GM12878 (cell line): ENCODE measurements around the gene DNMT3L. TPM values are rescaled to one million over a fixed set of nuclear protein-coding genes. Genes with fewer than 3 reads are reported as not detected.
A peak's percentile ranks its signal among the peaks of the same experiment; 100 is the strongest.

Source experiments
- BHLHE40 ChIP-seq, 2 experiments: fragments of 450-650 bp in 1 of 2; IDR thresholded peaks; 2 replicates each; pipeline ENCODE4 v1.6.1; 2011 to 2017; ENCODE audit warnings: low read depth in 2 of 2, borderline replicate concordance in 1 of 2, improper control_type of control experiment in 1 of 2, low read length in 1 of 2, mild to moderate bottlenecking in 1 of 2
- HDGF ChIP-seq: fragments of 450-650 bp; IDR thresholded peaks from 2 replicates; pipeline ENCODE4 v1.6.1; 2016; ENCODE audit warnings: antibody characterized with exemption
- IKZF1 ChIP-seq: fragments of 450-650 bp; conservative IDR thresholded peaks from 2 replicates; pipeline ENCODE4 v1.6.1; 2017; ENCODE audit warnings: antibody characterized with exemption, mild to moderate bottlenecking
- IRF5 ChIP-seq: fragments of 450-650 bp; IDR thresholded peaks from 2 replicates; pipeline ENCODE4 v1.6.1; 2017; ENCODE audit warnings: borderline replicate concordance
- MAX ChIP-seq: IDR thresholded peaks from 2 replicates; pipeline ENCODE4 v1.6.1; 2012; ENCODE audit warnings: low read depth, low read length, improper control_type of control experiment
- MLLT1 ChIP-seq: fragments of 450-650 bp; IDR thresholded peaks from 2 replicates; pipeline ENCODE4 v1.6.1; 2016; ENCODE audit warnings: mild to moderate bottlenecking
- NR2C2 ChIP-seq: IDR thresholded peaks from 2 replicates; pipeline ENCODE4 v1.6.1; 2011; ENCODE audit warnings: borderline replicate concordance, low read depth; ENCODE audit not compliant: control insufficient read depth, insufficient read length
- NR2F1 ChIP-seq: fragments of 450-650 bp; conservative IDR thresholded peaks from 2 replicates; pipeline ENCODE4 v1.6.1; 2017; ENCODE audit warnings: mild to moderate bottlenecking
- PAX5 ChIP-seq: IDR thresholded peaks from 2 replicates; pipeline ENCODE4 v1.6.1; 2011; ENCODE audit warnings: low read depth, low read length, borderline replicate concordance
- RAD21 ChIP-seq: IDR thresholded peaks from 2 replicates; pipeline ENCODE4 v1.6.1; 2011; ENCODE audit warnings: mild to moderate bottlenecking, low read depth, low read length, moderate library complexity; ENCODE audit not compliant: insufficient read depth
- RAD51 ChIP-seq: fragments of 450-650 bp; IDR thresholded peaks from 2 replicates; pipeline ENCODE4 v1.6.1; 2016; ENCODE audit warnings: moderate library complexity, mild to moderate bottlenecking, inconsistent platforms
- RB1 ChIP-seq: fragments of 450-650 bp; formaldehyde crosslinking; IDR thresholded peaks from 2 replicates; pipeline ENCODE4 v1.6.1; 2017; ENCODE audit warnings: mild to moderate bottlenecking, borderline replicate concordance
- RELB ChIP-seq: fragments of 450-650 bp; IDR thresholded peaks from 2 replicates; pipeline ENCODE4 v1.6.1; 2017; ENCODE audit warnings: low read depth, mild to moderate bottlenecking, moderate library complexity
- SKIL ChIP-seq: fragments of 450-650 bp; IDR thresholded peaks from 2 replicates; pipeline ENCODE4 v1.6.1; 2017; ENCODE audit warnings: mild to moderate bottlenecking, low read depth, inconsistent platforms; ENCODE audit not compliant: poor library complexity, severe bottlenecking
- SMARCA5 ChIP-seq: fragments of 450-650 bp; IDR thresholded peaks from 2 replicates; pipeline ENCODE4 v1.6.1; 2017; ENCODE audit warnings: mild to moderate bottlenecking
- SMC3 ChIP-seq: IDR thresholded peaks from 2 replicates; pipeline ENCODE4 v1.6.1; 2011; ENCODE audit warnings: low read length, improper control_type of control experiment, borderline replicate concordance
- SUPT20H ChIP-seq: IDR thresholded peaks from 2 replicates; pipeline ENCODE4 v1.6.1; 2011; ENCODE audit warnings: low read depth, mild to moderate bottlenecking, low read length, moderate library complexity, borderline replicate concordance; ENCODE audit not compliant: control insufficient read depth
- TBL1XR1 ChIP-seq: IDR thresholded peaks from 2 replicates; pipeline ENCODE4 v1.6.1; 2012; ENCODE audit warnings: low read depth, low read length, improper control_type of control experiment
- YY1 ChIP-seq: IDR thresholded peaks from 2 replicates; pipeline ENCODE4 v1.6.1; 2011; ENCODE audit warnings: low read depth, mild to moderate bottlenecking, low read length
- polyA plus RNA-seq, 11 experiments: library from polyadenylated mRNA; depleted of rRNA in 4 of 11; unstranded in 6 of 11; stranded (reverse) in 5 of 11; fragments of >200 nt; fragmentation: Nextera tagmentation in 4 of 11; fragmentation: Illumina TruSeq in 1 of 11; extraction: Ambion mirVana in 4 of 11; extraction: Trizol in 1 of 11; gene quantifications; 1 replicate in 1 of 11; 2 replicates in 10 of 11; pipeline versions ENCODE4 v1.2.1 to v1.2.3, GENCODE V29; 2011 to 2016; ENCODE audit warnings: inconsistent platforms in 2 of 11, missing spikeins in 2 of 11, low read depth in 1 of 11
- total RNA-seq, 4 experiments: library from RNA; depleted of rRNA in 3 of 4; stranded (reverse); fragments of >200 nt in 3 of 4; fragmentation: Illumina TruSeq in 1 of 4; extraction: Trizol in 1 of 4; gene quantifications; 2 replicates each; pipeline versions ENCODE4 v1.2.1 to v1.2.3, GENCODE V29; 2013 to 2021

Gene DNMT3L
- total and polyA plus RNA-seq, 10 of the 15 experiments (the other 5 are each of a cell fraction or from before 2014, with no cell fraction given), result not detected

- peak; percentile 67; the same call in 1 of the 2 replicates for TF ChIP-seq TBL1XR1
- TF ChIP-seq RAD21, result peak; percentile 90
- peak; percentile 87 for TF ChIP-seq YY1
- TF ChIP-seq PAX5, result 0 out of 2 replicates have a peak, but pooled peaks have one; percentile 16
- peak; percentile 28 for TF ChIP-seq SMARCA5
- TF ChIP-seq SMC3, result peak; percentile 86
- peak; percentile 87; the same call in 1 of the 2 replicates for TF ChIP-seq RELB
- TF ChIP-seq MLLT1, result peak; percentile 23; the same call in 1 of the 2 replicates
- TF ChIP-seq NR2F1, result peak; percentile 57
- peak; percentile 51 for TF ChIP-seq SKIL
- no peak for TF ChIP-seq SUPT20H
- TF ChIP-seq IRF5, result no peak
- TF ChIP-seq IKZF1, result peak; percentile 86
- TF ChIP-seq HDGF, result peak; percentile 78
- TF ChIP-seq BHLHE40 (IDR thresholded peaks at IDR 0.05; ENCODE audit: borderline replicate concordance in 1 of 2, low read depth in 2 of 2, low read length in 1 of 2), result peak; percentile 81 to 82
- TF ChIP-seq RB1, result peak; percentile 50; the same call in 1 of the 2 replicates
- TF ChIP-seq RAD51, result peak; percentile 51
- 0 out of 2 replicates have a peak, but pooled peaks have one; percentile 33 for TF ChIP-seq MAX
- TF ChIP-seq NR2C2, result no peak
Measured at GRCh38 chr21:44297525-44298290, 36.0 kb upstream of the DNMT3L start (continued).
